HepG2 (cell line): ENCODE data around the gene TADA2A. TPM values are rescaled to one million over a fixed set of nuclear protein-coding genes. Genes with fewer than 3 reads are reported as not detected.

ENCODE experiments used
- ATAC-seq: fragments of 200-7000 bp; cut with Tn5 transposase; 3 replicates; pipeline ENCODE4 v1.9.1; 2020; ENCODE audit warnings: mild to moderate bottlenecking, moderate library complexity
- BruUV-seq: library from RNA; stranded (reverse); fragments of 400-500 nt; replicated peaks from 2 replicates; lab custom pipeline; 2021; lab: Mats Ljungman, UMichigan
- CTCF ChIA-PET: fragments of 300-600 bp; formaldehyde crosslinking; extraction: SDS; loops from one replicate; lab custom pipeline; 2021; ENCODE audit warnings: low total read pairs, inconsistent platforms, low intra/inter-chr PET ratio; lab: Yijun Ruan, JAX
- POLR2A ChIA-PET: fragments of 350-600 bp; sonication (Branson Sonifier 250); formaldehyde crosslinking; loops from one replicate; lab custom pipeline; 2020; ENCODE audit warnings: antibody characterized with exemption, inconsistent platforms; lab: Yijun Ruan, JAX
- DNase-seq: peaks from one replicate; pipeline ENCODE4 v3.0.0-alpha.2; 2015; ENCODE audit warnings: low spot score
- FAIRE-seq: peaks from 3 replicates; lab custom pipeline; 2011; peaks lifted over from hg19 to GRCh38; lab: Jason Lieb, UNC
- H2AFZ ChIP-seq: one replicate; pipeline ENCODE4 v1.6.1; 2011; ENCODE audit warnings: low read length, inconsistent platforms
- H3K27ac ChIP-seq: fragments of 300-600 bp; 3 replicates; pipeline ENCODE4 v1.8.0; 2011; ENCODE audit warnings: mixed run types, mild to moderate bottlenecking, mixed read lengths, low read length, inconsistent platforms; ENCODE audit not compliant: insufficient read depth; ENCODE audit errors: extremely low read length
- H3K27me3 ChIP-seq, 2 experiments: fragments of 200-600 bp in 1 of 2; 2 replicates in 1 of 2; 3 replicates in 1 of 2; pipeline versions ENCODE4 v1.6.0 to v1.8.0; 2011; ENCODE audit warnings: low read length in 2 of 2, mild to moderate bottlenecking in 2 of 2, moderate library complexity in 2 of 2, inconsistent platforms in 1 of 2; ENCODE audit not compliant: insufficient read depth in 2 of 2, control insufficient read depth in 1 of 2
- H3K36me3 ChIP-seq, 2 experiments: fragments of 200-600 bp in 1 of 2; replicated peaks in 1 of 2; 2 replicates in 1 of 2; 3 replicates in 1 of 2; pipeline versions ENCODE4 v1.5.1 to v1.8.0; 2011; ENCODE audit warnings: low read length in 2 of 2, inconsistent platforms in 1 of 2; ENCODE audit not compliant: insufficient read depth in 2 of 2, control insufficient read depth in 1 of 2
- H3K4me1 ChIP-seq: 2 replicates; pipeline ENCODE4 v1.5.1; 2012; ENCODE audit warnings: low read length, inconsistent platforms; ENCODE audit not compliant: insufficient read depth
- H3K4me2 ChIP-seq: 2 replicates; pipeline ENCODE4 v1.6.0; 2011; ENCODE audit warnings: low read depth, low read length, inconsistent platforms
- H3K4me3 ChIP-seq, 3 experiments: fragments of 200-600 bp in 1 of 3; sonication (generic), shearing (Covaris generic) in 1 of 3; replicated peaks in 1 of 3; 2 replicates each; pipeline ENCODE4 v1.5.1; 2011 to 2016; ENCODE audit warnings: low read length in 3 of 3, inconsistent platforms in 2 of 3, low read depth in 2 of 3, mild to moderate bottlenecking in 2 of 3, control low read depth in 1 of 3, mixed read lengths in 1 of 3; ENCODE audit not compliant: insufficient read depth in 1 of 3
- H3K79me2 ChIP-seq: one replicate; pipeline ENCODE4 v1.6.1; 2011; ENCODE audit warnings: low read length, inconsistent platforms; ENCODE audit not compliant: insufficient read depth
- H3K9ac ChIP-seq: 2 replicates; pipeline ENCODE4 v1.6.0; 2011; ENCODE audit warnings: mild to moderate bottlenecking, low read depth, low read length, inconsistent platforms; ENCODE audit not compliant: insufficient read depth
- H3K9me3 ChIP-seq: 2 replicates; pipeline ENCODE4 v1.5.1; 2012; ENCODE audit warnings: mild to moderate bottlenecking, low read length
- H4K20me1 ChIP-seq: 2 replicates; pipeline ENCODE4 v1.6.0; 2011; ENCODE audit warnings: inconsistent platforms, mild to moderate bottlenecking, low read length, moderate library complexity; ENCODE audit not compliant: insufficient read depth
- HOXA7 ChIP-seq: sonication (generic); formaldehyde crosslinking; IDR thresholded peaks from 2 replicates; pipeline ENCODE4 v1.8.1; 2022; ENCODE audit warnings: mild to moderate bottlenecking, missing genetic modification reagents, moderate library complexity
- IRX3 ChIP-seq: sonication (generic); formaldehyde crosslinking; IDR thresholded peaks from 2 replicates; pipeline ENCODE4 v1.8.1; 2023; ENCODE audit warnings: mild to moderate bottlenecking, low read depth, missing genetic modification reagents, borderline replicate concordance
- KMT2A ChIP-seq: sonication (generic); formaldehyde crosslinking; IDR thresholded peaks from 2 replicates; pipeline ENCODE4 v1.4.0; 2020; ENCODE audit warnings: missing genetic modification reagents
- MED1 ChIP-seq: sonication (generic); formaldehyde crosslinking; IDR thresholded peaks from 2 replicates; pipeline ENCODE4 v1.4.0; 2020; ENCODE audit warnings: missing genetic modification reagents
- RAD21 ChIP-seq: fragments of 450-650 bp; formaldehyde crosslinking; IDR thresholded peaks from 2 replicates; pipeline ENCODE4 v1.5.0; 2020; ENCODE audit warnings: mild to moderate bottlenecking
- RFX1 ChIP-seq: fragments of 450-650 bp; IDR thresholded peaks from 2 replicates; pipeline ENCODE4 v1.6.1; 2017
- SMAD1 ChIP-seq: sonication (generic); formaldehyde crosslinking; IDR thresholded peaks from 2 replicates; pipeline ENCODE4 v1.4.0; 2020; ENCODE audit warnings: missing genetic modification reagents, low read depth, mild to moderate bottlenecking, borderline replicate concordance
- SMC3 ChIP-seq: IDR thresholded peaks from 2 replicates; pipeline ENCODE4 v1.6.1; 2011; ENCODE audit warnings: low read length, improper control_type of control experiment
- STAG1 ChIP-seq: sonication (generic); formaldehyde crosslinking; IDR thresholded peaks from 2 replicates; pipeline ENCODE4 v1.4.0; 2020; ENCODE audit warnings: missing genetic modification reagents
- ZEB1 ChIP-seq: IDR thresholded peaks from 2 replicates; pipeline ENCODE4 v1.6.1; 2012; ENCODE audit warnings: mild to moderate bottlenecking, low read depth, inconsistent platforms; ENCODE audit not compliant: insufficient replicate concordance
- ZNF547 ChIP-seq: sonication (generic); formaldehyde crosslinking; IDR thresholded peaks from 2 replicates; pipeline ENCODE4 v1.5.1; 2020; ENCODE audit warnings: mild to moderate bottlenecking, missing genetic modification reagents
- ZNF672 ChIP-seq: sonication (generic); formaldehyde crosslinking; IDR thresholded peaks from 2 replicates; pipeline ENCODE4 v1.8.1; 2022; ENCODE audit warnings: missing genetic modification reagents
- ZNF678 ChIP-seq: sonication (generic); formaldehyde crosslinking; IDR thresholded peaks from 2 replicates; pipeline ENCODE4 v1.4.0; 2020; ENCODE audit warnings: mild to moderate bottlenecking, missing genetic modification reagents
- WGBS: methylation state at CpG from one replicate; pipeline ENCODE4 v1.1.6; 2017; ENCODE audit warnings: low lambda C conversion rate; 5-methylcytosine and 5-hydroxymethylcytosine counted together
- in situ Hi-C: cut with HindIII; loops from 2 replicates; pipeline ENCODE4 v1.10.0; 2017; ENCODE audit warnings: low pct_unique_long_range_greater_than_20kb; ENCODE audit not compliant: extremely low pct_ligation_motif_present
- intact Hi-C: fragments of 100-400 bp; cut with micrococcal nuclease; formaldehyde crosslinking; loops from one replicate; pipeline ENCODE4 v1.10.0; 2022; ENCODE audit not compliant: unreplicated experiment
- polyA plus RNA-seq, 8 experiments: library from polyadenylated mRNA; depleted of rRNA in 3 of 8; stranded (reverse) in 7 of 8; unstranded in 1 of 8; fragments of >200 nt; fragmentation: Illumina TruSeq in 4 of 8; extraction: Trizol in 4 of 8; gene quantifications; 2 replicates each; pipeline versions ENCODE4 v1.2.1 to v1.2.3, GENCODE V29; 2011 to 2016; ENCODE audit warnings: low read depth in 4 of 8, missing spikeins in 1 of 8, mixed read lengths in 1 of 8; ENCODE audit not compliant: insufficient read depth in 1 of 8
- total RNA-seq, 5 experiments: library from RNA; depleted of rRNA; stranded (reverse); fragments of >200 nt; fragmentation: Illumina TruSeq; extraction: Trizol; gene quantifications; 2 replicates each; pipeline ENCODE4 v1.2.3, GENCODE V29; 2016; ENCODE audit warnings: low read depth in 1 of 5
- TF ChIP-seq, protein P1 (sequence below): sonication (generic); formaldehyde crosslinking; IDR thresholded peaks from 2 replicates; pipeline ENCODE4 v1.8.1; 2022; ENCODE audit warnings: mild to moderate bottlenecking, missing genetic modification reagents

Gene TADA2A
- total and polyA plus RNA-seq, 2 of the 13 experiments (the other 11 are each of a cell fraction or from before 2014, with no cell fraction given): 8.0 to 14.0 TPM

GRCh38 chr17:37506678-37507077 is 100.0 kb downstream of the TADA2A start (continued):
- TF ChIP-seq ZNF547 (CRISPR knock-in tag) (0 out of 2 replicates have a peak, but pooled peaks have one; percentile 47), RFX1 (no peak), SMC3 (peak; percentile 22; the same call in 1 of the 2 replicates), RAD21 (CRISPR knock-in tag) (peak; percentile 38; the same call in 1 of the 2 replicates), MED1 (CRISPR knock-in tag) (no peak), IRX3 (CRISPR knock-in tag) (no peak), ZNF678 (CRISPR knock-in tag) (no peak), STAG1 (CRISPR knock-in tag) (peak; percentile 37; the same call in 1 of the 2 replicates), HOXA7 (no peak)
- TF ChIP-seq, protein P1, sequence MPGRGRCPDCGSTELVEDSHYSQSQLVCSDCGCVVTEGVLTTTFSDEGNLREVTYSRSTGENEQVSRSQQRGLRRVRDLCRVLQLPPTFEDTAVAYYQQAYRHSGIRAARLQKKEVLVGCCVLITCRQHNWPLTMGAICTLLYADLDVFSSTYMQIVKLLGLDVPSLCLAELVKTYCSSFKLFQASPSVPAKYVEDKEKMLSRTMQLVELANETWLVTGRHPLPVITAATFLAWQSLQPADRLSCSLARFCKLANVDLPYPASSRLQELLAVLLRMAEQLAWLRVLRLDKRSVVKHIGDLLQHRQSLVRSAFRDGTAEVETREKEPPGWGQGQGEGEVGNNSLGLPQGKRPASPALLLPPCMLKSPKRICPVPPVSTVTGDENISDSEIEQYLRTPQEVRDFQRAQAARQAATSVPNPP (CRISPR knock-in tag): 0 out of 2 replicates have a peak, but pooled peaks have one; percentile 42

DNA sequence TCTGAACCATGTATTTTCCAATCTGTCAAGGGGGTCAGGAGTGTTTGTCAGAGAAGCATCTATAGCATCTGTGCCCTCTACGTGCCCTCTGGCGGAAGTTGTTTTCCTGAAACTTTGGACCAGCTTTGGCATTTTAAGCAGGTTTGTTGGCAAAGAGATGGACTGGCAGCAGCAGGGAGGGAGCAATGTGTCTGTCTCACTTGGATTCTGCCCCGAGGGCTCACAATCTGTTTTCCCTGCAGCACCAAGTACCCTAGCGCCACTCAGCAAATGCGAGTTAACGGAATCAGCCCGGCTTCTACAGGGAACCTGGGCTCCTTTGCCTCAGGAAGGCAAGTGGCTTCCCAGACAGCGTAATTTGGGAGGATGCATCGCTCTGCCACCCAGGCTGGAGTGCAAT is 100.4 kb downstream of the TADA2A start:
- no peak overlapping the region for H3K27ac ChIP-seq
- POLR2A ChIA-PET: no interaction called here
- no peak for ATAC-seq

More for the DNA sequence above, 100.4 kb downstream of the TADA2A start:
- Histone ChIP-seq H3K9ac (no peak overlapping the region), H3K79me2 (peaks cover 79% of the 10 kb centered on the region), H4K20me1 (0 out of 2 replicates have a peak, but pooled peaks cover 8% of the 10 kb centered on the region), H3K4me3 (no peak overlapping the region), H3K36me3 (peaks cover 7 to 20% of the 10 kb centered on the region in 2 experiments; a peak in 4 of 5 replicates)
- in situ Hi-C loops: no loop called here
- no peak for FAIRE-seq
- TF ChIP-seq ZEB1 (no peak), ZNF672 (CRISPR knock-in tag) (no peak), SMAD1 (CRISPR knock-in tag) (no peak), KMT2A (CRISPR knock-in tag) (no peak)
- TF ChIP-seq, all 625 proteins: peak for 0
- intact Hi-C loops: no loop called here
- Histone ChIP-seq H3K4me2 (no peak overlapping the region), H3K4me1 (peaks cover 43% of the 10 kb centered on the region), H3K27me3 (no peaks in the 10 kb centered on the region), H3K9me3 (no peaks in the 10 kb centered on the region), H2AFZ (no peak overlapping the region)
- no TSS peak for BruUV-seq
- no peak for DNase-seq
- CTCF ChIA-PET: interaction anchor here (1.1 to 1.2 kb wide), 2 partner anchors 18 to 69 kb away, joined by 3 to 4 read pairs; partner anchors contain the start of gene DUSP14
- 100% methylated on average over 5 of the region's 9 CpGs for WGBS
